ENCODE data around the gene PPFIBP2. TPM values are rescaled to one million over a fixed set of nuclear protein-coding genes. Genes with fewer than 3 reads are reported as not detected.

Gene PPFIBP2
- 5.7 and 6.8 TPM in 2 replicates for total RNA-seq (2021)
- Bru-seq, nascent RNA, result percentile 42 among the genes with signal in this experiment
- BruChase-seq, experiment 1, labeled RNA remaining after a 2-hour chase, result percentile 39 among the genes with signal in this experiment
- percentile 33 among the genes with signal in this experiment for BruChase-seq, experiment 2, labeled RNA remaining after a 6-hour chase
- long read RNA-seq, partial matches to known transcripts, result 2 of 10 reads
- long read RNA-seq, other reads (novel, unspliced or antisense), result 7 of 10 reads

DNA sequence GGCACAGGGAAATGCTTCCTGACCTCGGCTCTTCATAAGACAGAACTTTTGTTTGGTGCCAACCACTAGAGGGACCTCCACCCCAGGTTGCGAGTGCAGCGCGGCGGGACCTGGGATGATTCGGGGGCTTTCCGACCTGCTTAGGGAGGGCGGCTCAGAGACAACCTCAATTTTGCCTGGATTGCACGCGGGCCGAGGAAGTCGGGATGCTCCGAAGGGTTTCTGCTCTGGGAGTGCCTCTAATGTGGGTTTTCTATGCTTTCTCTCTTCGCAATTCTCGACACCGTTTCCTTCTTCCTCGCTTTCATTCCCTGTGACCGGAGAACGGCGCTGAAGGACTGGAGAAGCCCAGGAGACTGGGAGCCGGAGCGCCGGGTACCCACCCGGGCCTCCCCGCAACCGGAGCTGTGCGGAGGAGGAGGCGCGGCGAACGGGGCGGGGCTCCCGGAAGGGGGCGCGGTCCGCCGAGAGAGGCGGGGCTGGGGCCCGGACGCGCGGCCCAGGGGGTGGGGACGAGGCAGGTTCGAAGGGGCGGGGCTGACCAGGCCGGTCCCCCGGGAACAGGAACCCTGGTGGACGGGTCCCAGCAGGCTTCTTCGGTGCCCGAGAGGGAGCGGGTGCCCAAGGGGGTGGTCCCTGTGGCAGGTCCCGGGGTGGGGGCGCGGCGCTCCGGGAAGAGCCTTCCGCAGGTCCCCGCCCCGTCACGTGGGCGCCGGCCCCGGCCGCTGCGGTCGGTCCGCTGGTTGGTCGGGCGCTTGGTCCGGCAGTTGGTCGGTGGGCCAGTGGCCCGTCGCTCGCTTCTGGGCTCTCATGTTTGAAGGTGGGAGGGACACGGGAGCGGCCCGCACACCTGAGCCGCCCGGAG is at the start of gene PPFIBP2:
Gene PPFIBP2, plus strand, starts transcription at position 766 of the 865 bp plus-strand sequence. CDS start 35,477 bp downstream, outside the sequence.
- CTCF ChIA-PET, result no interaction called here
- POLR2A ChIA-PET (ENCODE audit: low non-redundant PET), result no interaction called here

DNA sequence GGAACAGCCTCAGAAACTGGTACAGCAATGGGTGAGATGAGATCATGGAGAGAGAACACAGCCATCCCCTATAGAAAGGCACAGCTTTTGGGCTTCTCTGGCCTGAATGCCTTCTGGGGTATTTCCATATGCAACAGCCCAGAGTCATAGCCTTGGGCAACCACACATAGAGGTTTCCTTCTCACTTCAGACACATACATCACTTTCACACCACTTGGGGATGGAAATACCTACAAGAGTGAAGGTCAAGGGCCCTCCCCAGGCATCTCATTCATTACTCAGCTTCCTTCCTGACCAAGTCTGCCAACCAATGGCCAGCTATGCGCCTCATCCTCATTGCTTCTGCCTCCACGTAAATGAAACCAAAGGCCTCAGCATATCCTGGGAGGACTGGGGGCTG is 46.1 kb upstream of the PPFIBP2 start:
- DNase-seq (ENCODE audit: low spot score), result no peak
- intact Hi-C loops (cut with micrococcal nuclease; ENCODE audit: unreplicated experiment), result no loop called here
- BruUV-seq (replicated peaks), result no TSS peak
- H3K27me3 ChIP-seq (replicated peaks; ENCODE audit: insufficient read depth, low read depth, low read length, poor library complexity), result no peaks in the 10 kb centered on the region
- H3K9me3 ChIP-seq (ENCODE audit: low read depth, low read length, poor library complexity, severe bottlenecking), result no peaks in the 10 kb centered on the region
- no peak overlapping the region for H3K4me3 ChIP-seq (ENCODE audit: low read depth, low read length, poor library complexity, severe bottlenecking)
- H3K27ac ChIP-seq (ENCODE audit: low read depth, low read length, poor library complexity, severe bottlenecking), result no peak overlapping the region
- CTCF ChIA-PET, result no interaction called here
- TF ChIP-seq, protein P1, sequence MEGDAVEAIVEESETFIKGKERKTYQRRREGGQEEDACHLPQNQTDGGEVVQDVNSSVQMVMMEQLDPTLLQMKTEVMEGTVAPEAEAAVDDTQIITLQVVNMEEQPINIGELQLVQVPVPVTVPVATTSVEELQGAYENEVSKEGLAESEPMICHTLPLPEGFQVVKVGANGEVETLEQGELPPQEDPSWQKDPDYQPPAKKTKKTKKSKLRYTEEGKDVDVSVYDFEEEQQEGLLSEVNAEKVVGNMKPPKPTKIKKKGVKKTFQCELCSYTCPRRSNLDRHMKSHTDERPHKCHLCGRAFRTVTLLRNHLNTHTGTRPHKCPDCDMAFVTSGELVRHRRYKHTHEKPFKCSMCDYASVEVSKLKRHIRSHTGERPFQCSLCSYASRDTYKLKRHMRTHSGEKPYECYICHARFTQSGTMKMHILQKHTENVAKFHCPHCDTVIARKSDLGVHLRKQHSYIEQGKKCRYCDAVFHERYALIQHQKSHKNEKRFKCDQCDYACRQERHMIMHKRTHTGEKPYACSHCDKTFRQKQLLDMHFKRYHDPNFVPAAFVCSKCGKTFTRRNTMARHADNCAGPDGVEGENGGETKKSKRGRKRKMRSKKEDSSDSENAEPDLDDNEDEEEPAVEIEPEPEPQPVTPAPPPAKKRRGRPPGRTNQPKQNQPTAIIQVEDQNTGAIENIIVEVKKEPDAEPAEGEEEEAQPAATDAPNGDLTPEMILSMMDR (conservative IDR thresholded peaks at IDR 0.05; ENCODE audit: low read depth, low read length), result no peak
- no peak for TF ChIP-seq EZH2 (IDR thresholded peaks at IDR 0.05; ENCODE audit: borderline replicate concordance, low read depth, low read length, poor library complexity, severe bottlenecking)
- POLR2A ChIA-PET (ENCODE audit: low non-redundant PET), result interaction anchor here (0.6 kb wide), 1 partner anchor 217 kb away, joined by 6 read pairs; no protein-coding TSS in a partner anchor
- H3K4me1 ChIP-seq (ENCODE audit: insufficient read depth, low read length, poor library complexity, severe bottlenecking), result no peaks in the 10 kb centered on the region
- H3K36me3 ChIP-seq (ENCODE audit: insufficient read depth, low read length, poor library complexity, severe bottlenecking), result no peaks in the 10 kb centered on the region

More for the DNA sequence above, at the start of gene PPFIBP2:
- no peak for TF ChIP-seq EZH2 (IDR thresholded peaks at IDR 0.05; ENCODE audit: borderline replicate concordance, low read depth, low read length, poor library complexity, severe bottlenecking)
- TF ChIP-seq, protein P1 (conservative IDR thresholded peaks at IDR 0.05; ENCODE audit: low read depth, low read length), result peak; percentile 60
- H3K4me1 ChIP-seq (ENCODE audit: insufficient read depth, low read length, poor library complexity, severe bottlenecking), result peaks cover 8% of the 10 kb centered on the region
- intact Hi-C loops (cut with micrococcal nuclease; ENCODE audit: unreplicated experiment), result loop anchor here (2.0 to 5.0 kb wide), 2 partner anchors 151 to 179 kb away; no protein-coding TSS in a partner anchor
- peak; percentile 63 for DNase-seq (ENCODE audit: low spot score)
- no peaks in the 10 kb centered on the region for H3K36me3 ChIP-seq (ENCODE audit: insufficient read depth, low read length, poor library complexity, severe bottlenecking)
- H3K4me3 ChIP-seq (ENCODE audit: low read depth, low read length, poor library complexity, severe bottlenecking), result peak within 1 kb of the TSS; percentile 61
- BruUV-seq (replicated peaks), result no TSS peak
- H3K27ac ChIP-seq (ENCODE audit: low read depth, low read length, poor library complexity, severe bottlenecking), result no peak within 1 kb of the TSS
- peaks cover 20% of the 10 kb centered on the region for H3K27me3 ChIP-seq (replicated peaks; ENCODE audit: insufficient read depth, low read depth, low read length, poor library complexity)
- no peaks in the 10 kb centered on the region for H3K9me3 ChIP-seq (ENCODE audit: low read depth, low read length, poor library complexity, severe bottlenecking)

DNA sequence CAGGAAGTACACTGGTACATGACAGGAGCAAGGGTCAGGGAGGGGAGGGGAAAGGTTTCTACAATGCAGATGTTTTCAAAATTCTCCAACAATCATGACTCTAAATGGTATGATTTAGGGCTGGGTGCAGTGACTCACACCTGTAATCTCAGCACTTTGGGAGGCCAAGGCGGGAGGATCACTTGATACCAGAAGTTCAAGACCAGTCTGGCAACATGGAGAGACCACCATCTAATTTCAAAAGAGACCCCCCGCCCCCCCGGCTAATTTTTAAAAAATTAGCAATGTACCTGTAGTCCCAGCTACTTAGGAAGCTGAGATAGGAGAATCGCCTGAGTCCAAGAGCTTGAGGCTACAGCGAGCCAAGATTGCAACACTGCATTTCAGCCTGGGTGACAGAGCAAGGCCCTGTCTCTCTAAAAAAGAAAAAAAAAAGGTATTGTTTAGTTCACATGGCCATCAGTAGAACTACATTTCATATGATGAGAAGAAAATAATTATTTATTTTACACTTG is 44.4 kb upstream of the PPFIBP2 start:
- intact Hi-C loops (cut with micrococcal nuclease; ENCODE audit: unreplicated experiment), result no loop called here
- Histone ChIP-seq H3K27me3 (replicated peaks; ENCODE audit: insufficient read depth, low read depth, low read length, poor library complexity) (no peaks in the 10 kb centered on the region), H3K4me1 (ENCODE audit: insufficient read depth, low read length, poor library complexity, severe bottlenecking) (no peaks in the 10 kb centered on the region), H3K4me3 (ENCODE audit: low read depth, low read length, poor library complexity, severe bottlenecking) (no peak overlapping the region), H3K9me3 (ENCODE audit: low read depth, low read length, poor library complexity, severe bottlenecking) (no peaks in the 10 kb centered on the region), H3K27ac (ENCODE audit: low read depth, low read length, poor library complexity, severe bottlenecking) (no peak overlapping the region), H3K36me3 (ENCODE audit: insufficient read depth, low read length, poor library complexity, severe bottlenecking) (no peaks in the 10 kb centered on the region)
- CTCF ChIA-PET, result no interaction called here
- DNase-seq (ENCODE audit: low spot score), result no peak
- no TSS peak for BruUV-seq (replicated peaks)
- POLR2A ChIA-PET (ENCODE audit: low non-redundant PET), result no interaction called here
- no peak for TF ChIP-seq EZH2 (IDR thresholded peaks at IDR 0.05; ENCODE audit: borderline replicate concordance, low read depth, low read length, poor library complexity, severe bottlenecking)
- TF ChIP-seq, protein P1 (conservative IDR thresholded peaks at IDR 0.05; ENCODE audit: low read depth, low read length), result no peak
